HG03469 (cell line): Measurements from ENCODE around the gene KCNIP3.

Experiments used
- ATAC-seq: cut with Tn5 transposase; IDR thresholded peaks from one replicate; pipeline ENCODE4 v1.9.1; 2021; ENCODE audit warnings: mild to moderate bottlenecking, moderate library complexity, moderate number of reproducible peaks; ENCODE audit not compliant: unreplicated experiment

Gene KCNIP3

DNA sequence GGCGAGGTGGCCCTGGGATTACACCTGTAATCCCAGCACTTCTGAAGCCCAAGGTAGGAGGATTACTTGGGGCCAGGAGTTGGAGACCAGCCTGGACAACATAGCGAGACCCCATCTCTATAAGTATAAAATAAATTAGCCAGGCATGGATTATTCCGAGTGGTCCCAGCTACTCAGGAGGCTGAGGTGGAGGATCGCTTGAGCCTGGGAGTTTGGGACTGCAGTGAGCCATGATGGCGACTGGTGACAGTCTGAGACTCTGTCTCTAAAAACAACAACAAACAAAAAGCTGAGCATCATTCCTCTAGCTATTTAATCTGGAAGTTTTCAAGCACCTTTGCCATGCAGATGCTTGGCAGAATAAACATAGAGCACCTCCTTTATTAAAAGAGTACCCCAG, 83.6 kb downstream of the KCNIP3 start:
- no peak for ATAC-seq

DNA sequence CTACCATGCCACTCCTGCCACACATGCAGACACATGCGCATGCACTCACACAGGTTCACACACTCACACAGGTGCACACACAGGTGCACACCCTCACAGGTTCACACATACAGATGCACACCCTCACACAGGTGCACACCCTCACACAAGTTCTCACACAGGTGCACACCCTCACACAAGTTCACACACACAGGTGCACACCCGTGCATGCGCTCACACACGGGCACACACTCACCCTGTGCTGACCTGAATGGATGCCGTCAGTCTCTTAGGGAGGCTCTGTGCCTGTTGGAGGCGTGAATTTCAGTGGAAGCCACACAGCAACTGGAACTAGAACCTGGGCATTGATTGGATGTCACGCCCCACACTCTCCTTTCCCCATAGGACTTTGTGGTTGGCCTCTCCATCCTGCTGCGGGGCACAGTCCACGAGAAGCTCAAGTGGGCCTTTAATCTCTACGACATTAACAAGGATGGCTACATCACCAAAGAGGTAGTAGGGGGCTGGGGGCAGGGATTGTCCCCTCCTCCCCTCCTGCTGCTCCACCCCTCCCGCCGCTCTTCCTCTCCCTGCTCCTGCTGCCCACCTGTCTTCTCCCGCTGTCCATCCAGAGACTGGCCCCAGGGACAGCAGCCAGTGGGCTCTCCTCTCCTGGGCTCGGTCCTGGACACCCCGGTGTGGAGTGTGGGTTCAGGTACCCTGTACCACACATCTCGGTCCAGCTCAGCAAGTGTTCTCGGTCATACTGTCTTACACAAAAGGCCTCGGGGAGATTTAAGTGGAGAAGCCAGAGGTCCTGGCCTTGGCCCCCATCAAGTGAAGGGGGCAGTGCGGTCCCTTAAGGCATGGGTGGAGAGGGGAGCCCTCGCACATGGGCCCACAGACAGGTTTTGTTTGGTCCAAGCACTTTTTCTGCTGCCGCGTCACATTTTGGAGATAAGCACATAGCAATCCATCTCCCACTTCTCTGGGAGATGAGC, 84.4 kb downstream of the KCNIP3 start:
- ATAC-seq: no peak

DNA sequence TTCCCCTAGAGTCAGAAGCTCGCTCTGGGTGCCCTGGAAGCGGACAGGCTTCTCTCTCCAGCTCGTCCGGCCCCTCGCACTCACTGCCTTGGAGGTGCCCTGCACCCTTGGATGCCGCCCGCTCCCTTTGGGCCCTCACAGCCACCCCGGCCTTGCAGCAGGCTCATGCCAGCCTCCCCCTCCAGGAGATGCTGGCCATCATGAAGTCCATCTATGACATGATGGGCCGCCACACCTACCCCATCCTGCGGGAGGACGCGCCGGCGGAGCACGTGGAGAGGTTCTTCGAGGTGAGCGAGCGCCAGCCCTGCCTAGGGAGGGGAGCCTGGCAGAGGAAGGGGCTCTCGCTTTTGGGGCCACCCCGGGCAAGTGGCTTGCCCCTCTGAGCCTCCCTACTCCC, 85.0 kb downstream of the KCNIP3 start:
- ATAC-seq: no peak

- ATAC-seq: no peak
Measured at GRCh38 chr2:95382686-95383634, 85.8 kb downstream of the KCNIP3 start.

GRCh38 chr2:95383635-95384027, 86.5 kb downstream of the KCNIP3 start:
- ATAC-seq: no peak

GRCh38 chr2:95384854-95385569, 87.9 kb downstream of the KCNIP3 start:
- no peak for ATAC-seq

GRCh38 chr2:95385570-95385984, 88.4 kb downstream of the KCNIP3 start:
- no peak for ATAC-seq

- ATAC-seq: no peak
Measured at GRCh38 chr2:95386031-95386430, 88.9 kb downstream of the KCNIP3 start.

GRCh38 chr2:95387358-95387757, 90.2 kb downstream of the KCNIP3 start:
- no peak for ATAC-seq

DNA sequence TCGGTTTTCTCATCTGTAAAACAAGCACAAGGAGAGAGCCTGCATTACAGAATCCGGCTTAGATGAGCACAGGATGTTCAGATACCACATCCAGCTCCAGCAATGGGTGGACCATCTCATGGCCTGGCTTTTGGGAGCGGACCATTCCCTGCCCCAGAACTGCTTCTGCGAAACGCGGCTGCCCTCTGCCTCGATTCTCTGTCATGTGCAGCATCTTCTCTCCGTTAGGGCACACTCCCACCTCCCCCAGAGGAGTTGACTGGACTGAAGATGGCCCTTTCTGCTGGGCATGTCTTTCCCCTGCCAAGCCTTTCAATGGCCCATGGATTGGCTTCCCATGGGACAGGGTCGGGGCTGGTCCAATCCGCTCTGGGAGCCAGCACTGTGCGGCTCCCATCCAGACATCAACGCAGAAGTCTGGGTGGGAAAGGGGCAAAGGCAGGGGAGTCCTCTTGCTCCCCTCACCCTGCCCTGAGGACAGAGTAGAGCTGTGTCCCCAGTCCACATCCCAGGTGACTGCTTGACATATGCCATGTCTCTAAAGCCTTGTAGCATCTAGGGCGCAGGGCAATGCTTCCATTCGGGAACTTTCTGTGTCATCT, 91.0 kb downstream of the KCNIP3 start:
- no peak for ATAC-seq

- no peak for ATAC-seq
Measured at GRCh38 chr2:95388856-95389244, 91.7 kb downstream of the KCNIP3 start.

DNA sequence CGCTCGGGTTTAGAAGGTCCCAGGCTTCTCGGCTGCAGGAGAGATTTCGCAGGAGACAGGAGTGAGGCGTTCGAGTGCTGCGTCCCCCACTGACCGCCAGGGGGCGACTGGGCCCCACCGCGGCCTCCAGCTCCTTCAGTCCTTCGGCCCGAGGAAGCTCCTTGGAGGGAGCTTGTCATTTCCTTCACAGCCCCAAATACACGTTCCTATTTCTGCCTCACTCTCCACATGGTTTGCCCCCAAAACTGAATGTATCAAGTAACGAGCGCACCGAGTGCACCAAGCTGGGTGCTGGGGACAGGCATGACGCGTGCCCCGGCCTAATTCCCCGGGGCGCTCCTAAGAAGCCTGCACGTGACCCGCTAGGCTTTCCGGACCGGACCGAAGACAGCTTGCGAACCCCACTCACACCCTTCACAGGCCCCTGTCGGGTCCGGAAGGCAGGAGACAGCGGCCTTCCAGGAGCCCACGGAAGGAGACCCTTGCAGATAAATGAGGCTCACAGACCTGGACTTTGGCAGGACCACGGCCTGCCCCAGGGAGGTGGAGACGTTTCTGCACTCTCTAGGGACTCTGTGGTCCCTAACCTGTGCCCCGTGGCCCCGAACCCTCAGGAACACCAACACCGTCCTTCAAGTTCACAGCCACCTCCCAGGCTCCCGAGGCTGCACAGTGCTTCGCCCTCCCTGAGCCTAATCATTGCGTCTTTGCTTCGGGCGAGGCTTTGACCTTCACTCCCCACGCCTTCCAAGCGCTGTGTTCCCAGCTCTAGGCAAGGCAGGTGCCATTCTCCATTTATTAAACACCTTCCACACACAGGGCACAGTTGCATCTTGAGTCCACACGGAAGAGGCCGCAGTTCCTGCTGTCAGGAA, 92.3 kb downstream of the KCNIP3 start:
- ATAC-seq: no peak

- ATAC-seq: no peak
Measured at GRCh38 chr2:95390272-95390880, 93.2 kb downstream of the KCNIP3 start.

- ATAC-seq: no peak
Measured at GRCh38 chr2:95390881-95391321, 93.8 kb downstream of the KCNIP3 start.

- ATAC-seq: no peak
Measured at GRCh38 chr2:95391641-95392310, 94.6 kb downstream of the KCNIP3 start.

DNA sequence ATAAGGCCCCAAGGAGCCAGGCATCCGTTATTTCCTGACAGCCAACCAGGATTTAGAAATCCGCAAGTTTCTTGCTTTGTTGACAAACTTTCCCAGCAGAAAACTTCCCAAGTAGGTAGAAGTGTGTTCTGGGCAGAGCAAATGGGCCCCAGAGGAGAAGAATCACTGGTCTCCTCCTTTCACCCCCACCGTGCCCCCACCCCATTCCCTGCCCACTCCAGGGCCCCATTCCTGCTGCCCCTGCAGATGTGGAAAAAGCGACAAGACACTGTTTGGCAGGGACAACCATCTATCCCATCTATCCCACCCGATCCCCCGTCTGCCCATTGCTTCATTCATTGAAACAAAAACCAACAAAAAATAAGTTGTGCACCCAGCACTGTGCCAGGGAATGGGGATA, 95.2 kb downstream of the KCNIP3 start:
- no peak for ATAC-seq

DNA sequence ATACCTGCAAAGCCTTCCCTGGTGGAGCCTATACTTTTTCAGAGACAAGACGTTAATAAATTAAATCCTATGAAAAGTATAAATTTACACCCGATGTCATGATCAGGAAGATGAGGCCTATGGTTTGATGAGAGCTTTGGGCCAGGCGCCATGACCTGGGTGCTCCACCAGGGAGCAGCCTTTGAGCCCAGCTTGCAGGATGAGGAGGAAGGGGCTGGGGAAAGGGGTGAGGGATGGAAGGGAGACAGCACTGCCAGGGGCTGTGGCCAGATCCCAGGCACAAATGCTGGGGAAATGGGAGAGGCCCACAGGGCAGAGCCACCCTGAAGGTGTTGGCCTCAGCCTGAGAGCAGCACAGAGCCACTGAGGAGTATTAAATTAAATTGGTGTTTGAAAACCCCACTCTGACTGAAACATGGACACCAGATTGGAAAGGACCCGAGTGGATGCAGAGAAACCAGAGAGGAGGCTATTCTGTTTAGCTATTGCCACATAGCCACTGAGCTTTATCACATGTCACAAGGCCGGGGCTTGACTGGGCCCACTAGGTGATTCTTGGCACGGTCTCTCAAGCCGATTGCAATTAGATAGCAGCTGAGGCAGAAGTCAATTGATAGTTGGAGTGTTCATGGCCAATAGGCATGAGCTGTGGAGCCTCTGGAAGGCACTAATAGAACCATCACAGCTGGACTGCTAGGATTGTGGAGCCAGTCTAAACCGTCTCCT, 95.7 kb downstream of the KCNIP3 start:
- ATAC-seq: no peak

- no peak for ATAC-seq
Measured at GRCh38 chr2:95393901-95394300, 96.8 kb downstream of the KCNIP3 start.
